ENCODE measurements around the gene PRKAR1B. TPM values are rescaled to one million over a fixed set of nuclear protein-coding genes. Genes with fewer than 3 reads are reported as not detected.
A peak's percentile ranks its signal among the peaks of the same experiment; 100 is the strongest.

PRKAR1B gene
- total RNA-seq: 19.3 TPM

DNA sequence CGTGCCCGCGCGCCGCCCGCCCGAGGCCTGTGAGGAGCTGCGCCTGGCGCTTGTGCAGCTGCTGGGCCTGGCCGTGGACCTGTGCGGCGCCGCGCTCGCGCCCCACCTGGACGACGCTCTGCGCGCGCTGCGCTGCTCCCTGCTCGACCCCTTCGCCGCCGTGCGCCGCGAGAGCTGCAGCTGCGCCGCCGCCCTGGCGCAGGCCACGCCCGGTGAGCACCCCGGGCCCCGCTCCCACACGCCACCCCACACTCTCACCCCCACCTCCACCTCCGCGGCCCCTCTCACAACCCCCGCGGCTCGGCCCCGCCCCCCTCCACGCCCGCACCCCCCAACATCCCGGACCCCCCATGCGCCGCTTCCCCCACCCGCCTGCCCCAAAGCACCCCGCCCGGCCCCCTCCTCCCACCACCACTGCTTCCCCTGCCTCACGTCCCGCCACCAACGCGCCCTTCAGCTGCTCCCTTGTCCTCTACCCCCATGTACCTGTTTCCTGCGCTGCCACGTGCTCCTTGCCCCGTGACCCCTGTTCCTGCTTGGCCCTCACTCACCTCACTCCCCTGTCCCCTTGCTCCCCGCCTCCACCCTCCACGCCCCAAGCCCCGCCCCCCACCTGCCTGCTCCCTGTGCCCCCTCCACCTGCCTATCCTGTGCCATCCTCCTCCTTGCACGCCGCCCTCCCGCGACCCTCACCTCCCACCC lies at the start of gene PRKAR1B:
Gene PRKAR1B (minus strand): TSS at position 178 of the 702 bp plus-strand sequence. CDS start 15,776 bp downstream, outside the sequence.
- H3K4me1 ChIP-seq (ENCODE audit: control insufficient read depth in 3 of 3, insufficient read depth in 3 of 3, low read length in 3 of 3): peaks cover 33 to 49% (median 44%) of the 10 kb centered on the region in 3 donors
- H3K9me3 ChIP-seq (ENCODE audit: control insufficient read depth in 3 of 3, low read length in 3 of 3): no peaks in the 10 kb centered on the region
- peak within 1 kb of the TSS; percentile 54 to 90 (median 84) for H3K4me3 ChIP-seq (ENCODE audit: low read length in 3 of 3)
- peak within 1 kb of the TSS; percentile 72 to 93 (median 76) for H3K9ac ChIP-seq (ENCODE audit: low read depth in 1 of 3, low read length in 3 of 3)
- peaks cover 2 to 19% (median 8%) of the 10 kb centered on the region in 3 donors for H3K36me3 ChIP-seq (ENCODE audit: control insufficient read depth in 3 of 3, insufficient read depth in 3 of 3, low read length in 3 of 3)
- H3K27me3 ChIP-seq (ENCODE audit: control insufficient read depth in 3 of 3, insufficient read depth in 3 of 3, low read length in 3 of 3): no peaks in the 10 kb centered on the region
- peak within 1 kb of the TSS; percentile 54 for H3K27ac ChIP-seq (ENCODE audit: low read depth, low read length)

DNA sequence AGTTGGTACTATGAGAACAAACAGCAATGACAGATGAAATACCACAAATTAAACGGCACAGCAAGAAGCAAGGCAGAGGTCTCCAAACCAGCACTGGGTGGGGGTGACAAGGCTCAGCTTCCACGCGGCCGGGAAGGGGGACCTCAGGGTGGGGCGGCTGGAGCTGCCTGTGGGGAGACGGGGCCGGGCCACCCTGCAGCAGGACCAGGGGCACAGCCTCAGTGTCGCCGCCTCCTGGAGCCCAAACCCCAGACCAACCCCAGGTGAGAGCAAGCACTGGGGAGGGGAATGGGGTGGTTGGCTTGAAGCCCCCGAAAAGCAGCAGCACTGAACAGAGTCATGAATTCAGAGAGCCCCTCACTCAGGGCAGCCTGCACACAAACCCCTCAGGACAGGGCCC lies 49.3 kb upstream of the PRKAR1B start:
- no peak overlapping the region for H3K27ac ChIP-seq (ENCODE audit: low read depth, low read length)
- H3K9ac ChIP-seq (ENCODE audit: low read depth in 1 of 3, low read length in 3 of 3): no peak overlapping the region
- H3K4me3 ChIP-seq (ENCODE audit: low read length in 3 of 3): no peak overlapping the region
- H3K9me3 ChIP-seq (ENCODE audit: control insufficient read depth in 3 of 3, low read length in 3 of 3): no peaks in the 10 kb centered on the region
- H3K4me1 ChIP-seq (ENCODE audit: control insufficient read depth in 3 of 3, insufficient read depth in 3 of 3, low read length in 3 of 3): peaks cover 0 to 13% (median 3%) of the 10 kb centered on the region in 3 donors
- H3K27me3 ChIP-seq (ENCODE audit: control insufficient read depth in 3 of 3, insufficient read depth in 3 of 3, low read length in 3 of 3): no peaks in the 10 kb centered on the region
- H3K36me3 ChIP-seq (ENCODE audit: control insufficient read depth in 3 of 3, insufficient read depth in 3 of 3, low read length in 3 of 3): peaks cover 37 to 41% (median 39%) of the 10 kb centered on the region in 3 donors

GRCh38 chr7:774161-775109 lies 47.4 kb upstream of the PRKAR1B start:
- Histone ChIP-seq H3K36me3 (ENCODE audit: control insufficient read depth in 3 of 3, insufficient read depth in 3 of 3, low read length in 3 of 3) (peaks cover 33 to 34% (median 33%) of the 10 kb centered on the region in 3 donors), H3K9me3 (ENCODE audit: control insufficient read depth in 3 of 3, low read length in 3 of 3) (no peaks in the 10 kb centered on the region), H3K4me1 (ENCODE audit: control insufficient read depth in 3 of 3, insufficient read depth in 3 of 3, low read length in 3 of 3) (peaks cover 5 to 9% (median 8%) of the 10 kb centered on the region in 3 donors), H3K27me3 (ENCODE audit: control insufficient read depth in 3 of 3, insufficient read depth in 3 of 3, low read length in 3 of 3) (no peaks in the 10 kb centered on the region), H3K27ac (ENCODE audit: low read depth, low read length) (no peak overlapping the region), H3K9ac (ENCODE audit: low read depth in 1 of 3, low read length in 3 of 3) (no peak overlapping the region), H3K4me3 (ENCODE audit: low read length in 3 of 3) (no peak overlapping the region)

DNA sequence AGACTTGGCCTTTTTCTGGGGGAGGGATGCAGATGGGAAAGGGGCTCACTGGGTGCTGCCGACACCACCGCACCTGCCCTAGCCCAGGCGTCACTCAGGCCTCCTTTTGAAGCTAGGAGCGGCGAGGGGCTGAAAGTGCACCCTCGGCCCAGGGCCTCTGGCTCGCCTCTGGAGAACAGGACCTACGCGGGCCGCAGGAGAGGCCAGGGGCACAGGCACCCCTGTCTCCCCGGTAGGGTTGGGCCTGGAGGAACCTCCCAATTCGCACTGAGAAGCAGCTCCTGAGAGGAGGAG lies 46.5 kb upstream of the PRKAR1B start:
- Histone ChIP-seq H3K4me3 (ENCODE audit: low read length in 3 of 3) (no peak overlapping the region), H3K9ac (ENCODE audit: low read depth in 1 of 3, low read length in 3 of 3) (no peak overlapping the region), H3K4me1 (ENCODE audit: control insufficient read depth in 3 of 3, insufficient read depth in 3 of 3, low read length in 3 of 3) (peaks cover 13 to 16% (median 13%) of the 10 kb centered on the region in 3 donors), H3K36me3 (ENCODE audit: control insufficient read depth in 3 of 3, insufficient read depth in 3 of 3, low read length in 3 of 3) (peaks cover 30 to 31% (median 31%) of the 10 kb centered on the region in 3 donors), H3K27ac (ENCODE audit: low read depth, low read length) (no peak overlapping the region), H3K9me3 (ENCODE audit: control insufficient read depth in 3 of 3, low read length in 3 of 3) (no peaks in the 10 kb centered on the region), H3K27me3 (ENCODE audit: control insufficient read depth in 3 of 3, insufficient read depth in 3 of 3, low read length in 3 of 3) (no peaks in the 10 kb centered on the region)

DNA sequence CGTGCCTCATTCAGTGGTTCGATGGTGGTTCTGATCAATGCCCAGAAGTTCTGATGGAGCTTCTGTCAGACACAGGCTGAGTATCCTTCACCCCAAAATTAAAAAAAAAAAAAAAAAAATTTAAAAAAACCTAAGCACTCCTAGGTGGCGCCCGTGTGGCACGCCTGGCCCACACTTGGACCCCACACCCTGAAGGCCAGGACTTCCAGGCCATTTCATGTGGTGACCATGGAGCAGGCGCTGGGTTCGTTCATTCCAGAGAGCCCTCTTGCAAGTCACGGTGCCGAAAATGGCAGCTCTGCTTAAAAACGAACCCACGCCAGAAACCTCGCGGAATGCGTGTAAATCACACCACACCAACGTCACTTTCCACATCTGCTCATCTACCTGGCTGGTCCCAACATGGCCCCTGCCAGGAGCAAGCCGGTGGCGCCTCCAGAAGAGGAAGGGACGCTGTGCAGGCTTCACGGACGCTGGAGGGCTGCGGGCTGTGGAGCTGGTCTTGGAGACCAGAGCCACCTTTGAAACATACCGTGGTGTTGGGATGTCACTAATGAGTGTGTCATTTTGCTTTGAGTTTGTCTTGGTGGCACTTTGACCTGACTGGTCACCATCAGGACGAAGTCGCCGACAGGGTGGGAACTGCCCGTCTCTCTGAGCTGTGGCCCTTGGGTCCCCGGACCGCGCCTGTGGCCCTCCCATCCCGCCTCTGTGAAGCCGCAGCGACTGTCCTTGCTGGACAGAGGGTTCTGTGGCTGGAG lies 46.0 kb upstream of the PRKAR1B start:
- no peak overlapping the region for H3K27ac ChIP-seq (ENCODE audit: low read depth, low read length)
- H3K36me3 ChIP-seq (ENCODE audit: control insufficient read depth in 3 of 3, insufficient read depth in 3 of 3, low read length in 3 of 3): peaks cover 26 to 29% (median 26%) of the 10 kb centered on the region in 3 donors

DNA sequence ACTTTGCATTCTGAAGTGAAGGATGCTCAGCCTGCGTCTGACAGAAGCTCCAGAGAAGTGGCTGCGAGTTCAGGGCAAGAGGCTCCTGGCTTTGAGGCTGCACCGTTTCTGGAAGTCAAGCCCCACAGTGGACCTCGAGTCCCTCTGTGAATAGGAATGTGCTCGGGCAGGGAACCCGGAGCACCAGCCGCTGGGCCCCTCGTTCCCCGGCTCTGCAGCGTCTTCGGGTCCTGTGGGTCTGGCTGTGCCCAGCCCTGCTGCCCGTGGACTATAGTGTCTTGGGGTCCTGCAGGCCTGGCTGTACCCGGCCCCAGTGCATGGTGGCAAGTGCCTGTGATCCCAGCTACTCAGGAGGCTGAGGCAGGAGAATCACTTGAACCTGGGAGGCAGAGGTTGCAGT lies 45.3 kb upstream of the PRKAR1B start:
- no peaks in the 10 kb centered on the region for H3K9me3 ChIP-seq (ENCODE audit: control insufficient read depth in 3 of 3, low read length in 3 of 3)
- no peak overlapping the region for H3K4me3 ChIP-seq (ENCODE audit: low read length in 3 of 3)
- peaks cover 17 to 23% (median 19%) of the 10 kb centered on the region in 3 donors for H3K4me1 ChIP-seq (ENCODE audit: control insufficient read depth in 3 of 3, insufficient read depth in 3 of 3, low read length in 3 of 3)
- H3K36me3 ChIP-seq (ENCODE audit: control insufficient read depth in 3 of 3, insufficient read depth in 3 of 3, low read length in 3 of 3): peaks cover 23 to 29% (median 26%) of the 10 kb centered on the region in 3 donors
- H3K9ac ChIP-seq (ENCODE audit: low read depth in 1 of 3, low read length in 3 of 3): no peak overlapping the region
- H3K27ac ChIP-seq (ENCODE audit: low read depth, low read length): no peak overlapping the region
- no peaks in the 10 kb centered on the region for H3K27me3 ChIP-seq (ENCODE audit: control insufficient read depth in 3 of 3, insufficient read depth in 3 of 3, low read length in 3 of 3)

More for the DNA sequence above, 46.0 kb upstream of the PRKAR1B start:
- no peaks in the 10 kb centered on the region for H3K27me3 ChIP-seq (ENCODE audit: control insufficient read depth in 3 of 3, insufficient read depth in 3 of 3, low read length in 3 of 3)
- no peak overlapping the region for H3K4me3 ChIP-seq (ENCODE audit: low read length in 3 of 3)
- no peak overlapping the region for H3K9ac ChIP-seq (ENCODE audit: low read depth in 1 of 3, low read length in 3 of 3)
- no peaks in the 10 kb centered on the region for H3K9me3 ChIP-seq (ENCODE audit: control insufficient read depth in 3 of 3, low read length in 3 of 3)
- peaks cover 17 to 19% (median 18%) of the 10 kb centered on the region in 3 donors for H3K4me1 ChIP-seq (ENCODE audit: control insufficient read depth in 3 of 3, insufficient read depth in 3 of 3, low read length in 3 of 3)

DNA sequence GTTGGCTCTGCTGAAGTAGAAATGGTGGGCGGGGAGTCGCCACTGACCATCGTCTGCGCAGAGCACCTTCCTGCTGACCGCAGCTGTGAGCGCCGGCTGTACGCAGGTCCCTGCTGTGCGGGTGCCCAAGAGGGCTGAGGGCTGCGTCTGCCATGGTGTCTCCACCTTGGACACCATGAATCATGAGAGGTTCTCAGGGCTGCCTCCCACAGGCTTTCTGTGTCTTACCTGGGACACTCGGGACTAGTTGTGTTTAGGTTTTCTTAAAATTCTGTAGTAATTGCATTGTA lies 44.9 kb upstream of the PRKAR1B start:
- H3K4me3 ChIP-seq (ENCODE audit: low read length in 3 of 3): no peak overlapping the region
- H3K27ac ChIP-seq (ENCODE audit: low read depth, low read length): no peak overlapping the region
- peaks cover 23 to 29% (median 23%) of the 10 kb centered on the region in 3 donors for H3K36me3 ChIP-seq (ENCODE audit: control insufficient read depth in 3 of 3, insufficient read depth in 3 of 3, low read length in 3 of 3)
- H3K9ac ChIP-seq (ENCODE audit: low read depth in 1 of 3, low read length in 3 of 3): no peak overlapping the region
- H3K27me3 ChIP-seq (ENCODE audit: control insufficient read depth in 3 of 3, insufficient read depth in 3 of 3, low read length in 3 of 3): no peaks in the 10 kb centered on the region
- H3K4me1 ChIP-seq (ENCODE audit: control insufficient read depth in 3 of 3, insufficient read depth in 3 of 3, low read length in 3 of 3): peaks cover 17 to 23% (median 19%) of the 10 kb centered on the region in 3 donors
- no peaks in the 10 kb centered on the region for H3K9me3 ChIP-seq (ENCODE audit: control insufficient read depth in 3 of 3, low read length in 3 of 3)

- H3K4me3 ChIP-seq (ENCODE audit: low read length in 3 of 3): no peak overlapping the region
- no peaks in the 10 kb centered on the region for H3K9me3 ChIP-seq (ENCODE audit: control insufficient read depth in 3 of 3, low read length in 3 of 3)
- H3K9ac ChIP-seq (ENCODE audit: low read depth in 1 of 3, low read length in 3 of 3): peak overlapping the region in 2 of 3 donors; percentile 42 to 57
- H3K4me1 ChIP-seq (ENCODE audit: control insufficient read depth in 3 of 3, insufficient read depth in 3 of 3, low read length in 3 of 3): peaks cover 17 to 23% (median 19%) of the 10 kb centered on the region in 3 donors
- H3K27me3 ChIP-seq (ENCODE audit: control insufficient read depth in 3 of 3, insufficient read depth in 3 of 3, low read length in 3 of 3): no peaks in the 10 kb centered on the region
- H3K27ac ChIP-seq (ENCODE audit: low read depth, low read length): peak overlapping the region; percentile 66
- peaks cover 18 to 26% (median 19%) of the 10 kb centered on the region in 3 donors for H3K36me3 ChIP-seq (ENCODE audit: control insufficient read depth in 3 of 3, insufficient read depth in 3 of 3, low read length in 3 of 3)
These were observed 44.3 kb upstream of the PRKAR1B start for GRCh38 chr7:771234-772004.

DNA sequence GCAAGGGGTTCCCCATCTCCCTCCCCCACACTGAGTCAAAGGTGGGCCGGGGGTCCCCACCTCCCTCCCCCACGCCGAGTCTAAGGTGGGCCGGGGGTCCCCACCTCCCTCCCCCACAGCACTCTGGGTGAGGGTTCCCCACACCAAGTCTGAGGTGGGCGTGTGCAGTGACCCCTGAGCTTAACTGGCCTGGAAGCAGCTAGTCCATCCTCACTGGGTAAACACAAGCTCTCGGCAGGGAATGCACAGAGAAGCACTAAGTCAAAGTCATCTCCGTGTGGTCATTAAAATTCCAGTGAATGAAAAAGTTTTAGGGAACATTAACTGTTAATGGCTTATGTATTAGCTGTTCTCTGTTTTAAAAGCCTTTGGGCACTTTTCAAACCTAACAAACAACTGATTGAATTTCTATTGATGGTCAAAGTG lies 43.7 kb upstream of the PRKAR1B start:
- Histone ChIP-seq H3K27ac (ENCODE audit: low read depth, low read length) (peak overlapping the region; percentile 66), H3K4me1 (ENCODE audit: control insufficient read depth in 3 of 3, insufficient read depth in 3 of 3, low read length in 3 of 3) (peaks cover 17 to 23% (median 19%) of the 10 kb centered on the region in 3 donors), H3K9ac (ENCODE audit: low read depth in 1 of 3, low read length in 3 of 3) (no peak overlapping the region), H3K27me3 (ENCODE audit: control insufficient read depth in 3 of 3, insufficient read depth in 3 of 3, low read length in 3 of 3) (no peaks in the 10 kb centered on the region), H3K36me3 (ENCODE audit: control insufficient read depth in 3 of 3, insufficient read depth in 3 of 3, low read length in 3 of 3) (peaks cover 18 to 22% (median 21%) of the 10 kb centered on the region in 3 donors), H3K4me3 (ENCODE audit: low read length in 3 of 3) (no peak overlapping the region), H3K9me3 (ENCODE audit: control insufficient read depth in 3 of 3, low read length in 3 of 3) (no peaks in the 10 kb centered on the region)
